HepG2 (cell line): Measurements from ENCODE around the gene GLIS2. TPM values are rescaled to one million over a fixed set of nuclear protein-coding genes. Genes with fewer than 3 reads are reported as not detected.

Experiments
- E2F5 ChIP-seq: sonication (generic); formaldehyde crosslinking; conservative IDR thresholded peaks from 2 replicates; pipeline ENCODE4 v1.4.0; 2020; ENCODE audit warnings: missing genetic modification reagents
- FOXA3 ChIP-seq: IDR thresholded peaks from 2 replicates; pipeline ENCODE4 v1.6.1; 2016; ENCODE audit warnings: missing genetic modification reagents, missing compliant biosample characterization
- HMGXB4 ChIP-seq, 2 experiments: sonication (generic) in 1 of 2; formaldehyde crosslinking in 1 of 2; IDR thresholded peaks; 2 replicates each; pipeline versions ENCODE4 v1.4.0 to v1.6.1; 2018 to 2020; ENCODE audit warnings: missing genetic modification reagents in 2 of 2, borderline replicate concordance in 1 of 2, low read depth in 1 of 2, mild to moderate bottlenecking in 1 of 2, missing biosample characterization in 1 of 2
- MAX ChIP-seq: IDR thresholded peaks from 2 replicates; pipeline ENCODE4 v1.6.1; 2012; ENCODE audit warnings: inconsistent platforms
- MTA1 ChIP-seq: sonication (generic); formaldehyde crosslinking; IDR thresholded peaks from 2 replicates; pipeline ENCODE4 v1.4.0; 2020; ENCODE audit warnings: missing genetic modification reagents, mild to moderate bottlenecking, borderline replicate concordance
- NCOA2 ChIP-seq: sonication (generic); formaldehyde crosslinking; IDR thresholded peaks from 2 replicates; pipeline ENCODE4 v1.8.0; 2022; ENCODE audit warnings: inconsistent platforms
- NR0B2 ChIP-seq: sonication (generic); formaldehyde crosslinking; IDR thresholded peaks from 2 replicates; pipeline ENCODE4 v1.4.0; 2020; ENCODE audit warnings: mild to moderate bottlenecking, missing genetic modification reagents
- PRPF4 ChIP-seq: fragments of 200-400 bp; formaldehyde crosslinking; IDR thresholded peaks from 2 replicates; pipeline ENCODE4 v1.6.1; 2016; ENCODE audit warnings: low read length, low read depth; ENCODE audit not compliant: poor library complexity, severe bottlenecking
- RNF219 ChIP-seq: sonication (generic); formaldehyde crosslinking; IDR thresholded peaks from 2 replicates; pipeline ENCODE4 v1.5.0; 2020; ENCODE audit warnings: mild to moderate bottlenecking, missing genetic modification reagents
- ZBTB4 ChIP-seq: sonication (generic); formaldehyde crosslinking; IDR thresholded peaks from 2 replicates; pipeline ENCODE4 v1.4.0; 2020; ENCODE audit warnings: missing genetic modification reagents, mild to moderate bottlenecking, borderline replicate concordance
- ZMYM2 ChIP-seq: sonication (generic); formaldehyde crosslinking; IDR thresholded peaks from 2 replicates; pipeline ENCODE4 v1.8.0; 2022; ENCODE audit warnings: mild to moderate bottlenecking, missing genetic modification reagents
- ZNF44 ChIP-seq: sonication (generic); formaldehyde crosslinking; IDR thresholded peaks from 2 replicates; pipeline ENCODE4 v1.5.1; 2020; ENCODE audit warnings: mild to moderate bottlenecking, missing genetic modification reagents
- ZNF710 ChIP-seq: sonication (generic); formaldehyde crosslinking; IDR thresholded peaks from 2 replicates; pipeline ENCODE4 v1.5.0; 2020; ENCODE audit warnings: mild to moderate bottlenecking, missing genetic modification reagents, borderline replicate concordance
- ZSCAN29 ChIP-seq: sonication (generic); formaldehyde crosslinking; conservative IDR thresholded peaks from 2 replicates; pipeline ENCODE4 v1.4.0; 2020; ENCODE audit warnings: mild to moderate bottlenecking, missing genetic modification reagents
- polyA plus RNA-seq, 8 experiments: library from polyadenylated mRNA; depleted of rRNA in 3 of 8; stranded (reverse) in 7 of 8; unstranded in 1 of 8; fragments of >200 nt; fragmentation: Illumina TruSeq in 4 of 8; extraction: Trizol in 4 of 8; gene quantifications; 2 replicates each; pipeline versions ENCODE4 v1.2.1 to v1.2.3, GENCODE V29; 2011 to 2016; ENCODE audit warnings: low read depth in 4 of 8, missing spikeins in 1 of 8, mixed read lengths in 1 of 8; ENCODE audit not compliant: insufficient read depth in 1 of 8
- total RNA-seq, 5 experiments: library from RNA; depleted of rRNA; stranded (reverse); fragments of >200 nt; fragmentation: Illumina TruSeq; extraction: Trizol; gene quantifications; 2 replicates each; pipeline ENCODE4 v1.2.3, GENCODE V29; 2016; ENCODE audit warnings: low read depth in 1 of 5

The GLIS2 gene
- total and polyA plus RNA-seq, 2 of the 13 experiments (the other 11 are each of a cell fraction or from before 2014, with no cell fraction given) = 0.28 to 0.29 TPM

- TF ChIP-seq ZBTB4 (CRISPR knock-in tag) (0 out of 2 replicates have a peak, but pooled peaks have one; percentile 12), ZMYM2 (CRISPR knock-in tag) (peak; percentile 62), NCOA2 (CRISPR knock-in tag) (peak; percentile 57; the same call in 1 of the 2 replicates), ZSCAN29 (CRISPR knock-in tag) (peak; percentile 71), PRPF4 (peak; percentile 88), E2F5 (CRISPR knock-in tag) (no peak), NR0B2 (no peak), RNF219 (0 out of 2 replicates have a peak, but pooled peaks have one; percentile 21), HMGXB4 (CRISPR knock-in tag; IDR thresholded peaks at IDR 0.05; ENCODE audit: borderline replicate concordance in 1 of 2, low read depth in 1 of 2) (peak; percentile 10 to 54; a peak in 2 of 4 replicates), FOXA3 (CRISPR knock-in tag) (peak; percentile 81), MAX (peak; percentile 30; the same call in 1 of the 2 replicates), ZNF44 (CRISPR knock-in tag) (0 out of 2 replicates have a peak, but pooled peaks have one; percentile 61), MTA1 (CRISPR knock-in tag) (peak; percentile 87), ZNF710 (CRISPR knock-in tag) (peak; percentile 55; the same call in 1 of the 2 replicates)
Observed at GRCh38 chr16:4372578-4373355, 56.9 kb downstream of the GLIS2 start (continued).
